ENCODE measurements around the gene KRTDAP.

The KRTDAP gene

DNA sequence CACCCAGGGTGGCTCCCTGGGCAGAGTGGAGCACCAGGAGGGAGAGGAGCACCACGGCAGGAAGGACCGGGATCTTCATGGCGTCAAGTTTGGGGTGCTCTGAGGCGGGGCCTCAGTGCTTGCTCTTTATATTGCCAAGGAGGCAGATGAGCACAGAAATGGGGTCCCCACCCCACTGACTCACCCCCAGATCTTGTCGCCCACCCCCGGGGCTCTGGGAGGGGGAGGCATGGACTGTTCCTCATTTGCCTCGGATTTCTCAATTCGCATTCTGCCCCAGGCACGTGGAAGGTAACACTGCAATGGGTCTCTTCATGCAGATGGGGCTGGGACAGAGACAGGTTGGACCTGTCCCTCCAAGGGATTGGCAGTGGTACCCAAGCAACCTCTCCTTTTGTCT lies at the start of gene KRTDAP:
KRTDAP (minus strand) TSS at position 101 of the 400 bp plus-strand sequence; CDS start at position 79, 22 bp downstream.
- no peak for DNase-seq (ENCODE audit: low spot score)

DNA sequence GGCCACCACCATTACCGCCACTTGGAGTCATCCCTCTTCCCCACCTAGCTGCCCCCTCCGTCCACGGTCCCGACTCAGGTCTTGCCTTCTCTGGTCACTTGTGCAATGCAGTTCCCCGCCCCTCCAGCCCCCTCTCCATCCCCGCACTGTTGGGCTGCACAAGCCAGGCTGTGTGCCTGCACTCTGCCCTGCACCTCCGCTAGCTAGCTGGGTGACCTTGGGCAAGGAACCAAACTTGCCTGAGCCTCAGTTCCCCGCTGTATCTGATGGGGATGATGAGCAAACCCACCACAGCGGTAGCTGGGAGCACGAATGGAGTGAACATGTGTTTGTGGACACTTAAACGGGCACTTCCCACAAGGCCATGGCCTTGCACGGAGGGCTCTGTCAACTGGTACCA lies 49.6 kb upstream of the KRTDAP start:
- DNase-seq (ENCODE audit: low spot score): no peak

- DNase-seq (ENCODE audit: low spot score): no peak
These were observed 49.0 kb upstream of the KRTDAP start for GRCh38 chr19:35539314-35539713.

DNA sequence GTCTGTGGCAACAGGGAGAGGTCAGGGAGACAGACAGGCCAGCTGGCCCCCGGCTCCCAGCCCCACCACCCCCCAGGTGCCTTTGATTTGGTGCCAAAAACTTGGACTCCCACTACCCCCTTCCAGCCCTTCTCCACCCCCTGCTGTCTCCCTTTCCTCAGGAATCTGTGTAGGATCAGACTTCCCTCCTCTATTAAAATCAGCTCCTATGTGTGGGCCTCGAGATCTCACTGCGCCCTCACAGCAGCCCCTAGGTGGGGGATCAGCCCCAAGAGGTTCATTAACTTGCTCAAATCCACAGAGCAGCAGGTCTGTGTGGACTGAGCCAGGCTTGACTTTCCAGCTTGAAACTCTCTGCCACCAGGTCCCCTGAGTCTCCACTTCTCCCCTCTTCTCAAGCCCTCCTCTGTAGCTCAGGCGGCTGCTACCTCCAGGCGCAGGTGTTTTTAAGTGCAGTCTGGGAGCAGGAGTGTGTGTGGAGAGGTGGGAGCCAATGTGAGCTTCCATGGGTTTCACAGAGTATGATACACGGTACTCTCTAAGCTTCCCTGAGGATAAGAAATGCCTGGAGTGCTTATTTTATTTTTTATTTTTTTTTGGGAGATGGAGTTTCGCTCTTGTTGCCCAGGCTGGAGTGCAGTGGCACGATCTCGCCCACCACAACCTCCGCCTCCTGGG lies 44.7 kb upstream of the KRTDAP start:
- no peak for DNase-seq (ENCODE audit: low spot score)

DNA sequence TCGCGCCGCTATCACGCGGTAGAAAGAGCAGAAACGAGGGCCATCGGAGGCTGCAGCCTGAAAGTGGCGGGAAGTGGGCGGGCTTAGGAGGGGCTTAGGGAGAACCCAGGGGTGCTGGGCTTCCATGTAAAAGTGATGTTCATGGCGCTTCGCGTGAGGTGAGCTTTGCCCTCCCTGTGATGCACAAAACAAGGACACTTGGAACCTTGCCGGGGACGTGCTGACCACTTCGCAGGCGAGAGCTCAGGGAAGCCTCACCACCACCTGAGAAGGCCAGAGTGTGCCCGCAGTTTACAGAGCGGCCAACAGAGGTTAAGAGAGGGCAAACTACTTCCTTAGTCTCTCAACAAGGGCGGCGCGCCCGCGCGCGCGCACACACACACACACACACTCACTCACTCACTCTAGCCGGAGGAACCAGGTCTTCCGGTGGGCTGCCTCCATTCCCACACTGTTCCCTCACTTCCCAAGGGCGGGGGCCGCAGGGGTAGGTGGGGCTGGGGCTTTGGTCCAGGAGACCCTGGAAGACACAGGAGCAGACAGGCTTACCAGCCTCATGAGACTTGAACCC lies 43.6 kb upstream of the KRTDAP start:
- DNase-seq (ENCODE audit: low spot score): peak; percentile 8

DNA sequence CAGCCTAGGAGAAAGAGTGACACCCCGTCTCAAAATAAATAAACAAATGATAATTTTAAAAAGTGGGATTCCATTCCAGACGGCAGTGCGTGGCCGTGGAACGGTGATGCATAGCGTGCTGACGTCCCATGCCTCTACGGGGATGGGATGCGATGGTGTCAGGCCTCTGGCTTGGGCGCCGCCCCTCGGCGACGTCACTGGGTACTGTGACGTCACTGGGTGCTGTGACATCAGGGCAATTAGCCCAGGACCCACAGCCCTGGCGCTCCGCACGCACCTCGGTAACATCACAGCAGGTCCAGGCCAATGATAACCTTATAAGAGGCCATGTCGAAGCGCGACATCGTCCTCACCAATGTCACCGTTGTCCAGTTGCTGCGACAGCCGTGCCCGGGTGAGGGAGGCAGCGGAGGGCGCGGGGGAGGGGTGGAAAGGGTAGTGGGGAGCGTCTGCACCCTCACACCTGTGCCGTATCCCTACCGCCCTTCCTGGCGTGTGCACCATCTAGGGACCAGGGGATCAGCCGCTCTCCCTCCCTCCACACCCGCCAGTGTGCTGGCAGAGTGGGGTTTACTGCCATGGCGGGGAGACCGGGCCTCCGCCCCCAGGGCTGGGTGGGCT lies 43.0 kb upstream of the KRTDAP start, which contains the start of gene GAPDHS:
GAPDHS (plus strand) TSS at position 256 of the 621 bp plus-strand sequence; CDS start at position 328, 72 bp downstream.
- DNase-seq (ENCODE audit: low spot score): no peak

GRCh38 chr19:35531291-35531690 lies 41.0 kb upstream of the KRTDAP start:
- DNase-seq (ENCODE audit: low spot score): no peak

GRCh38 chr19:35529241-35530218 lies 39.3 kb upstream of the KRTDAP start:
- no peak for DNase-seq (ENCODE audit: low spot score)

DNA sequence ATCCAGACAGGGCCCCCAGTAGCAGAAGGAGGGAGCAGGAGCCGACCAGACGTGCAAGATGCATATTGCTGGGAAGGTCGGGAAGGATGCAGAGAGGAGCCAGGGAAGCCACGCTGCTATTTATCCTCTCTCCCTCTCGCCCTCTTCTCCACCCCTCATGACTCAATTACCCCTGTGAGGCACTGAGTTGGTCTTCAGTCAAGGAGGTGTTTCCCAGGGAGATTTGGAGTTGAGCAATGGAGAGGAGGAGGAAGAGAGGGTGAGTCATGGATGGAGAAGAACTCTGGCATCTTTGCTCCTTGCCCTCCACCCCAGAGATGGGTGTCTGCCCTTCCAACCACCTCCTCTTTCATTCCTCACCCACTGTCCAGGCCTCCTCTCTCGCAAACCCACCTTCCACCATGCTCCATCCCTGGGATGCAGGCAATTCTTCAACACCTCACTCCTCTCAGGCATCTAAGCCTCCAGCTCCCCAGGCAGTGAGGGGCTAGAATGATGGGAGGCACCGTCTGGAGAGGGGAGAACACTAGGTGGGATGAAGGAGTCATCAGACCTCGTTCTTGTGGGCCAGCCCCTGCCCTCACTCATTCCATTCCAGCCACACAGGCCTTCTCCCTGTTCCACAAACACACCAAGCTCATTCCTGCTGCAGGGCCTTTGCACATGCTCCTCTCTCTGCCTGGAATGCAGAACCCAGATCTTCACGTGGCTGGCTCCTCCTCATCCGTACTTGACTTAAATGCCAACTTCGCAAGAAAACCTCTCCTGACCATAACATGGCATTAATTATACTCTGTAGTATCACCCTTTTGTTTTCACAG lies 38.2 kb upstream of the KRTDAP start, which contains the start of gene SBSN:
SBSN (minus strand) TSS at position 94 of the 821 bp plus-strand sequence; CDS start at position 64, 30 bp downstream.
- DNase-seq (ENCODE audit: low spot score): no peak

DNA sequence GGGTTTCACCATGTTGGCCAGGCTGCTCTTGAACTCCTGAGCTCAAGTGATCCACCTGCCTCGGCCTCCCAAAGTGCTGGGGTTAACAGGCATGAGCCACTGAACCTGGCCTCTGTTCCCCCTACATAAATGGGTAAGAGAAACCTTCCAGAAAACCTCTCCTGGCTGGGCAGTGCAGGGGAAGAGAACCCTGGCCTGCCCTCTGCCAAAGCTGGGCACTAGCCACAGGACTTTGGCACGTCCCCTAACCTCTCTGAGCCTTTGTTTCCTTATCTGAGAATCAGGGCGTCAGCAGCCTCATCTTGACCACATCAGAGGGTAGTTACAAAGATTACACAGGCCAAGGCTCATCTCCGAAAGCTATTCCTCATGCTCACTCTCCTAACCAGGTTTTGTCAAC lies 35.6 kb upstream of the KRTDAP start:
- no peak for DNase-seq (ENCODE audit: low spot score)

DNA sequence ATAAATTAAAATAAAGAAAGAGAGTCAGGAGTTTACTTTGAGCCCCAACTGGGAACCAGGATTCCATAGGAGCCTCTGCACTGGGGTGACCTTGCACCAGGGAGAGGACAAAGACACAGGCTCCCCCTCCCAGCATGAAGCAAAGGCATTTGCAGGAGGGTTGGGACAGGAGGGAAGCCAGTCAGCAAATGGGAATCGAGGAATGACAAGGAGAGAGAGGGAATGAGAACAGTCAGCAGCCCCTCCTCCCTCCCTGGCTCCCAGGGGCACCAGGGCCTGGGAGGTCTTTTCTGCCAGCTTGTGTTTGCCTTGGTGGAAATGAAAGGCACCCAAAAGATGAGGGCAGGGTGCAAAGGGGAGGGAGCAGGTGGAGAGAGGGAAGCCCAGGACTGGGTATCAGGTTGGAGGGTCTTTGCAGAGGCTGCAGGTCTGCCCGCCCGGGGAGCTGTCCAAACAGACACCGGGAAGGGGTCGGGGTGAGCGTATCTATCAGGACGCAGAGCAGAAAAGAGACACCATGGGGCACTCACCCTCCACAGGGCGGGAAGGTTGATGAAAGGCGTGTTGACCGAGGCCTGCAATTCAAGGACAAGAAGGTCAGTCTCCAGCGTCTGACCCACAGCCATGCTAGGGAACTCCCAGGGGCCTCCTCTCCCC lies 34.0 kb upstream of the KRTDAP start:
- DNase-seq (ENCODE audit: low spot score): no peak

DNA sequence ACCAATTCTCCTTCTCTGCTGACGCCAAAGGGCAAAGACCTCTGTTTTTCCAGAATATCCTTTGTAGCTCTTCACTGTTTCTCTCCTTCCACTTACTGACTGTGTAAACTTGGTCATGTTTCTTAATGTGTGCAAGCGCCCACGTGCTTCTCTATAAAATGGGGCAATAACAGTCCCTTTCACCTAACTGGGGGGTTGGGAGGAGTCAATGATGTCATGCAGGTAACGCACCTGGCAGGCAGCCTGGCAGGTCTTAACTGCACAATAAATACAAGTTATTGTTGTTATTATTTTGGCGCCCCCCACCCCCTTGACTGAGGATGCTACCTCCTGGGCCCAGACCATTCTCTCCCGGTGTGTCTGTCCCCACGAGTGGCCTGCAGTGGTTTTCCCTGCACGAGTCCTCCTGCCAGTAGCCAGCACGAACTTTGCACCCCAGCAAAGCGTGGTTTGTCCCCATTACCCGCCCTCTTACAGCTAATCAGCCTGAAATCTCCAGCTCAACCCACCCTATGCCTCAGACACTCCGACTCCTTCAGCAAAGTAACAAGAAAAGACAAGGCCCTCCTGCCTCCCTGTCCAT lies 32.6 kb upstream of the KRTDAP start:
- DNase-seq (ENCODE audit: low spot score): no peak

GRCh38 chr19:35521124-35521743 lies 31.0 kb upstream of the KRTDAP start:
- DNase-seq (ENCODE audit: low spot score): no peak

- DNase-seq (ENCODE audit: low spot score): no peak
These were observed 29.0 kb upstream of the KRTDAP start for GRCh38 chr19:35519291-35519690.

DNA sequence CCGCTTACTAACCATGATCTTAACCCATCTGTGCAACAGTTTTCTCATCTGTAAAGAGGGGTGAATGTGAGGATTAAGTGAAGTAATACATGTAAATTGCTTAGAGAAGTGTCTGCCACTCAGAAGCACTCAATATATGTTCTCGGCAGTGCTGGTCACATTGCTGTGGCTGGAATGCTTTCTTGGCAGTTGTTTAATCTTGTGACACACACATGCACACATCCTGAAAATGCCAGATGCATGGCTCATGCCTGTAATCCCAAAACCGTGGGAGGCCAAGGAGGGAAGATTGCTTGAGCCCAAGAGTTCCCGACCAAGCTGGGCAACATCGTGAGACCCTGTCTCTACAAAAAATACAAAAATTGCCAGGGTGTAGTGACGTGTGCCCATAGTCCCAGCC lies 28.0 kb upstream of the KRTDAP start:
- DNase-seq (ENCODE audit: low spot score): no peak

DNA sequence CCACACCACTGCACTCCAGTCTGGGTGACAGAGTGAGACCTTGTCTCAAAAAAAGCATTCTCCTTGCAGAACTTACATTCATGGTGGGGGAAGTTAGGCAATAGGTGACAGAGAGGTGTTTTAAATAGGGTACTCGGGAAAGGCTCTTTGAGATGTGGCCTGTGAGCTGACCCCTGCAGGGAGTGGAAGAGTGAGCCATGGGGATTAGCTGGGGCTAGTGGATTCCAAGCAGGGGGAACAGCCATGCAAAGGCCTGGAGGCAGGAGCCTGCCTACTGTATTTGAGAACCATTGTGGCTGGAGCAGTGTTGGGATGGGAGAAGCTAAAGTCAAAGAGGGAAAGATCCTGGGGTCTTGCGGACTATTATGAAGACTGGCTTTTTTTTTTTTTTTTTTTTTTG lies 27.1 kb upstream of the KRTDAP start:
- DNase-seq (ENCODE audit: low spot score): no peak

DNA sequence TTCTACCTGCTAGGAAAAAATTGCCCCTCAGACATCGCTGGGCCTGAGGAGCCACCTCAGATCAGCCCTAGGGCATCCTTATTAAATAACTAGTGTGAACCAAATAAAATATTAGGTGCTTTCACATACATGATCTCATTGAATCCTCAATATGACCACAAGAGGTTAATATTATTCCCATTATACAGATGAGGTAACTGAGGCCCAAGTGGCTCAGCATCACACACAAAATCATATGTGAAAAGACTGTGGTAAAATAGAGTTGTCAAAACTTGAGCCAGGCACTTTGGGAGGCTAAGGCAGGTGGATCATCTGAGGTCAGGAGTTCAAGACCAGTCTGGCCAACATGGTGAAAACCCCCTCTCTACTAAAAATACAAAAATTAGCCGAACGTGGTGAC lies 26.0 kb upstream of the KRTDAP start:
- no peak for DNase-seq (ENCODE audit: low spot score)

- DNase-seq (ENCODE audit: low spot score): no peak
These were observed 24.1 kb upstream of the KRTDAP start for GRCh38 chr19:35514282-35514809.

GRCh38 chr19:35513628-35514281 lies 23.5 kb upstream of the KRTDAP start, which contains the start of gene DMKN:
Gene DMKN, minus strand, starts transcription at chr19:35513649. Its CDS starts 174 bp downstream, at chr19:35513475.
- DNase-seq (ENCODE audit: low spot score): no peak

Data from CD4-positive, alpha-beta T cell treated with Interleukin-15 for 4 hours (primary cell).